GM23338 (cell line): ENCODE measurements around the gene WNT5A. TPM values are rescaled to one million over a fixed set of nuclear protein-coding genes. Genes with fewer than 3 reads are reported as not detected.

Experiments
- ATAC-seq: fragments of 200-7000 bp; cut with Tn5 transposase; 3 replicates; pipeline ENCODE4 v1.9.1; 2020
- DNase-seq: peaks from one replicate; pipeline ENCODE4 v3.0.0-alpha.2; 2015; ENCODE audit warnings: low spot score
- H2AFZ ChIP-seq: fragments of 200-600 bp; sonication (generic); 2 replicates; pipeline ENCODE4 v1.8.0; 2016; ENCODE audit warnings: antibody characterized with exemption, mild to moderate bottlenecking, moderate library complexity
- H3F3A ChIP-seq: fragments of 200-600 bp; sonication (generic); replicated peaks from 2 replicates; pipeline ENCODE4 v1.8.0; 2017; ENCODE audit warnings: antibody characterized with exemption, mixed run types, low read depth
- H3K27ac ChIP-seq: fragments of 200-600 bp; sonication (generic); 2 replicates; pipeline ENCODE4 v1.6.1; 2016; ENCODE audit warnings: low read depth
- H3K27me3 ChIP-seq: fragments of 200-600 bp; sonication (generic); 2 replicates; pipeline ENCODE4 v1.8.0; 2016; ENCODE audit warnings: mild to moderate bottlenecking, mixed run types, moderate library complexity; ENCODE audit not compliant: insufficient read depth
- H3K36me3 ChIP-seq: fragments of 200-600 bp; sonication (generic); 2 replicates; pipeline ENCODE4 v1.8.0; 2016; ENCODE audit warnings: mild to moderate bottlenecking; ENCODE audit not compliant: insufficient read depth
- H3K4me1 ChIP-seq: fragments of 200-600 bp; sonication (generic); 2 replicates; pipeline ENCODE4 v1.8.0; 2016; ENCODE audit warnings: mild to moderate bottlenecking, moderate library complexity; ENCODE audit not compliant: insufficient read depth
- H3K4me2 ChIP-seq: fragments of 200-600 bp; sonication (generic); 2 replicates; pipeline ENCODE4 v1.7.1; 2017; ENCODE audit warnings: mixed run types
- H3K4me3 ChIP-seq: fragments of 200-600 bp; sonication (generic); 2 replicates; pipeline ENCODE4 v1.6.1; 2016; ENCODE audit warnings: mixed run types
- H3K79me2 ChIP-seq: fragments of 200-600 bp; sonication (generic); replicated peaks from 2 replicates; pipeline ENCODE4 v1.8.0; 2017; ENCODE audit warnings: mild to moderate bottlenecking; ENCODE audit not compliant: insufficient read depth
- H3K9me2 ChIP-seq: fragments of 200-600 bp; sonication (generic); 2 replicates; pipeline ENCODE4 v1.8.0; 2017; ENCODE audit not compliant: insufficient read depth
- H4K20me1 ChIP-seq: fragments of 200-600 bp; sonication (generic); replicated peaks from 2 replicates; pipeline ENCODE4 v1.8.0; 2017; ENCODE audit warnings: mild to moderate bottlenecking; ENCODE audit not compliant: insufficient read depth
- H3K27ac Mint-ChIP-seq: 2 replicates; pipeline ENCODE4 v1.8.0; 2020; ENCODE audit warnings: inconsistent platforms, mild to moderate bottlenecking, moderate library complexity, mixed read lengths
- H3K27me3 Mint-ChIP-seq: 3 replicates; pipeline ENCODE4 v1.8.0; 2022; ENCODE audit warnings: low read depth, mild to moderate bottlenecking, moderate library complexity, mixed read lengths, inconsistent platforms; ENCODE audit not compliant: insufficient read depth, poor library complexity
- H3K36me3 Mint-ChIP-seq: 3 replicates; pipeline ENCODE4 v1.8.0; 2021; ENCODE audit warnings: low read depth, mild to moderate bottlenecking, inconsistent platforms, moderate library complexity, mixed read lengths
- H3K4me1 Mint-ChIP-seq: 3 replicates; pipeline ENCODE4 v1.8.0; 2020; ENCODE audit warnings: mild to moderate bottlenecking, inconsistent platforms, mixed read lengths
- H3K4me3 Mint-ChIP-seq: 3 replicates; pipeline ENCODE4 v1.8.0; 2021; ENCODE audit warnings: moderate library complexity, mild to moderate bottlenecking, inconsistent platforms, mixed read lengths
- H3K9me3 Mint-ChIP-seq: 3 replicates; pipeline ENCODE4 v1.8.0; 2020; ENCODE audit warnings: moderate library complexity, mild to moderate bottlenecking, inconsistent platforms, mixed read lengths
- ETS1 ChIP-seq: IDR thresholded peaks from 2 replicates; pipeline ENCODE4 v1.6.1; 2016; ENCODE audit warnings: antibody characterized with exemption
- JUNB ChIP-seq: IDR thresholded peaks from one replicate; pipeline ENCODE4 v1.6.1; 2016; ENCODE audit warnings: antibody characterized with exemption; ENCODE audit not compliant: unreplicated experiment
- STAT1 ChIP-seq: IDR thresholded peaks from one replicate; pipeline ENCODE4 v1.6.1; 2016; ENCODE audit warnings: antibody characterized with exemption; ENCODE audit not compliant: unreplicated experiment
- ZNF331 ChIP-seq: fragments of 250-450 bp; sonication (Bioruptor Pico); IDR thresholded peaks from 2 replicates; pipeline ENCODE4 v1.5.0; 2020; ENCODE audit warnings: low read depth, mild to moderate bottlenecking, moderate library complexity
- ZNF462 ChIP-seq: fragments of 250-450 bp; sonication (Bioruptor Pico); IDR thresholded peaks from 2 replicates; pipeline ENCODE4 v1.5.0; 2020; ENCODE audit warnings: mild to moderate bottlenecking, moderate library complexity
- polyA plus RNA-seq: library from polyadenylated mRNA; unstranded; fragments of >200 nt; fragmentation: Nextera tagmentation; extraction: Ambion mirVana; gene quantifications from 2 replicates; pipeline ENCODE4 v1.2.1, GENCODE V29; 2016
- total RNA-seq: library from RNA; depleted of rRNA; stranded (reverse); fragments of >200 nt; shearing (Covaris generic); gene quantifications from 2 replicates; pipeline ENCODE4 v1.2.3, GENCODE V29; 2014

WNT5A gene
- total and polyA plus RNA-seq, 2 experiments from 2014 or later, result 0.53 to 4.0 TPM

GRCh38 chr3:55452886-55453285 is 34.2 kb downstream of the WNT5A start:
- H2AFZ ChIP-seq, result no peak overlapping the region
- DNase-seq, result no peak
- peaks cover 2% of the 10 kb centered on the region for H3K27me3 Mint-ChIP-seq
- H3K27me3 ChIP-seq, result no peaks in the 10 kb centered on the region
- no peaks in the 10 kb centered on the region for H3K4me1 ChIP-seq
- H4K20me1 ChIP-seq, result no peaks in the 10 kb centered on the region
- H3K36me3 ChIP-seq, result no peaks in the 10 kb centered on the region
- no peaks in the 10 kb centered on the region for H3K4me1 Mint-ChIP-seq
- H3K27ac ChIP-seq, result no peak overlapping the region
- H3K36me3 Mint-ChIP-seq, result no peaks in the 10 kb centered on the region
- H3K4me3 ChIP-seq, result no peak overlapping the region
- H3K27ac Mint-ChIP-seq, result no peak overlapping the region
- no peak for ATAC-seq
- no peaks in the 10 kb centered on the region for H3K9me3 Mint-ChIP-seq
- TF ChIP-seq STAT1 (no peak), ZNF331 (CRISPR knock-in tag) (no peak), ZNF462 (CRISPR knock-in tag) (no peak)
- no peak overlapping the region for H3K4me2 ChIP-seq
- no peak overlapping the region for H3K4me3 Mint-ChIP-seq
- H3F3A ChIP-seq, result no peaks in the 10 kb centered on the region
- H3K79me2 ChIP-seq, result no peaks in the 10 kb centered on the region
- H3K9me2 ChIP-seq, result peaks cover 6% of the 10 kb centered on the region

GRCh38 chr3:55449527-55449926 is 37.6 kb downstream of the WNT5A start:
- H3K4me1 ChIP-seq, result no peaks in the 10 kb centered on the region
- H3K36me3 Mint-ChIP-seq, result no peaks in the 10 kb centered on the region
- H3K9me3 Mint-ChIP-seq, result no peaks in the 10 kb centered on the region
- H3K4me1 Mint-ChIP-seq, result no peaks in the 10 kb centered on the region
- no peaks in the 10 kb centered on the region for H3K27me3 ChIP-seq
- H3K36me3 ChIP-seq, result no peaks in the 10 kb centered on the region
- no peak for ATAC-seq
- no peak overlapping the region for H2AFZ ChIP-seq
- H4K20me1 ChIP-seq, result no peaks in the 10 kb centered on the region
- H3K79me2 ChIP-seq, result no peaks in the 10 kb centered on the region
- H3K27ac Mint-ChIP-seq, result no peak overlapping the region
- H3K9me2 ChIP-seq, result no peaks in the 10 kb centered on the region
- H3F3A ChIP-seq, result no peaks in the 10 kb centered on the region
- no peak overlapping the region for H3K4me2 ChIP-seq
- no peak overlapping the region for H3K27ac ChIP-seq
- DNase-seq, result no peak
- H3K4me3 Mint-ChIP-seq, result no peak overlapping the region
- H3K27me3 Mint-ChIP-seq, result peaks cover 8% of the 10 kb centered on the region
- no peak overlapping the region for H3K4me3 ChIP-seq
- TF ChIP-seq JUNB (no peak), ZNF331 (CRISPR knock-in tag) (no peak), ZNF462 (CRISPR knock-in tag) (no peak), STAT1 (no peak), ETS1 (no peak)
